IPS-15b (cell line): ENCODE results near the gene SLC9A4.

Experiments used
- H3K27me3 ChIP-seq: one replicate; pipeline ENCODE4 v1.6.1; 2013; ENCODE audit warnings: low read length; ENCODE audit not compliant: control insufficient read depth, insufficient read depth
- H3K36me3 ChIP-seq: one replicate; pipeline ENCODE4 v1.6.1; 2013; ENCODE audit warnings: low read length; ENCODE audit not compliant: control insufficient read depth, insufficient read depth
- H3K4me1 ChIP-seq: one replicate; pipeline ENCODE4 v1.6.1; 2013; ENCODE audit warnings: mild to moderate bottlenecking, low read length; ENCODE audit not compliant: control insufficient read depth, insufficient read depth
- H3K4me3 ChIP-seq: one replicate; pipeline ENCODE4 v1.5.1; 2013; ENCODE audit warnings: low read depth, low read length
- H3K9ac ChIP-seq: one replicate; pipeline ENCODE4 v1.6.1; 2013; ENCODE audit warnings: low read depth, mild to moderate bottlenecking, low read length
- H3K9me3 ChIP-seq: one replicate; pipeline ENCODE4 v1.6.1; 2013; ENCODE audit warnings: mild to moderate bottlenecking, low read length; ENCODE audit not compliant: control insufficient read depth, insufficient read depth

Gene SLC9A4

DNA sequence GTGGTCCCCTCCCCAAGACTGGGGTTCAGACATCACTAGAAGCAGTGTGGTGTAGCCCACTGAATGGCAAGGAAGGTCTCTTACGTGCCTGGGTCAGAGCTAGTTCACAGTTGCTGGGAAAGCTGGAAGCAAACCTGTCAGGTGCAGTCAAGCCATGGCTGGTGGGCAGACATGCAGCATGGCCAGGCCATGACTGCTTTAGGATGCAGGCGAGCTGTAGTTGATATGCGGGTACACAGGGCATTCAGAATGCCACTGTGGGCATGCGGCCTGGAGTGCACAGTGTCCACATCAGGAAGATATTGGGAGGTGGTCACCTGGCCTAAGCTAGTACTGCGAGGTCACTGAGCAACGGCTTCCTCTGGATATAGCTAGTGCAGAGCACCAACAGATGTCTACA is 11.8 kb upstream of the SLC9A4 start:
- Histone ChIP-seq H3K36me3 (no peaks in the 10 kb centered on the region), H3K4me3 (no peak overlapping the region), H3K4me1 (no peaks in the 10 kb centered on the region)

DNA sequence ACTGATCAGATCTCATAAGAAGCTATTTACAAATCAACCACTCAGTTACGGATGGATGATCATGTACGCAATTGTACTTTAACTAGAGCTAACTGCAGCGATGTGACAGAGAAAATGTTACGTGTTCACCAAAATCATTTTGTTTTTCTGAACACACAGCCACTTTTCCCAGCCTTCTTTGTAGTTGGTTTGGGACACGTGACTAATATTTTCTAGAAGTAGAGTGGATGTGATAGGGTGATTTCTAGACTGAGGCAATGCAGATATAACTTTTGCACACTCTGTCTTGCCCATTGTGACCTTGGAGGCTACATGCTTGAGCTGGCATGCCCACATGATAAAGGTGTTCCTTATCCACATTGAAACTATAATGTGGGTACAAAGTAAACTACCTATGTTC is 9.9 kb upstream of the SLC9A4 start:
- Histone ChIP-seq H3K4me3 (no peak overlapping the region), H3K27me3 (no peaks in the 10 kb centered on the region), H3K9me3 (no peaks in the 10 kb centered on the region), H3K36me3 (no peaks in the 10 kb centered on the region), H3K4me1 (no peaks in the 10 kb centered on the region), H3K9ac (no peak overlapping the region)

More for the DNA sequence above, 11.8 kb upstream of the SLC9A4 start:
- Histone ChIP-seq H3K27me3 (no peaks in the 10 kb centered on the region), H3K9ac (no peak overlapping the region), H3K9me3 (no peaks in the 10 kb centered on the region)

DNA sequence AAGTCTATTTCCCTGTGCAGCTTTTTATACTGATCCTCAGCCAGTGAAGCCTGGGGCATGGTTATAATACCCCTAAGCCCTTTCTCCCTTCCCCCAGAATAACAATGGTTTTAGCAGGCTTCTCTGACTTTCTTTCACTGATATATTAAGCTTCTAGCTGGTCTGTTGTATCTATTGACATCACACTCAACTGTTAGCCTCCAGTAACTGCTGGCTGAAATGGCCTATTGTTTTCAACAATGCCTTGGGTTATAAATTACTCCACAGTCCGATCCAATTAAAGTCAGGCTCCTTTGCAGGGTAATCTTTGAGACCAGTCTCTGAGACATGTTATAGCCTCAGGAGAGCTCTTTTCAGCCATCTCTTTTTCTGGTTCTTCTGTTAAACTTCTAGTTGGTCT is 2.9 kb upstream of the SLC9A4 start:
- H3K36me3 ChIP-seq, result no peaks in the 10 kb centered on the region
- H3K9me3 ChIP-seq, result no peaks in the 10 kb centered on the region
- no peak overlapping the region for H3K9ac ChIP-seq
- H3K4me3 ChIP-seq, result no peak overlapping the region
- H3K27me3 ChIP-seq, result no peaks in the 10 kb centered on the region
- no peaks in the 10 kb centered on the region for H3K4me1 ChIP-seq

DNA sequence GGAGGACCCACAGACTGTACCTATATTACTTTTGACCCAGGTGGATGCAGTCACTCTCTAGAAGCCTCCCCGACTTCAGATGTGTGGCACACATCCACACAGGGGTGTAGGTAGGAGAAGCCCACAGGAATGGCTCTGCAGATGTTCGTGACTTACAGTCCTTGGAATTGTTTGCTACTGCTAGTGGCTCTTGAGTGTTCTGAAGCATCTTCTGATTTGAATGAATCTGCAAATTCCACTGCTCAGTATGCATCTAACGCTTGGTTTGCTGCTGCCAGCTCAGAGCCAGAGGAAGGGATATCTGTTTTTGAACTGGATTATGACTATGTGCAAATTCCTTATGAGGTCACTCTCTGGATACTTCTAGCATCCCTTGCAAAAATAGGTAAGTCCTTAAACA is 605 bp downstream of the SLC9A4 start:
- Histone ChIP-seq H3K4me3 (no peak overlapping the region), H3K27me3 (no peaks in the 10 kb centered on the region), H3K4me1 (no peaks in the 10 kb centered on the region), H3K36me3 (no peaks in the 10 kb centered on the region), H3K9me3 (no peaks in the 10 kb centered on the region), H3K9ac (no peak overlapping the region)

DNA sequence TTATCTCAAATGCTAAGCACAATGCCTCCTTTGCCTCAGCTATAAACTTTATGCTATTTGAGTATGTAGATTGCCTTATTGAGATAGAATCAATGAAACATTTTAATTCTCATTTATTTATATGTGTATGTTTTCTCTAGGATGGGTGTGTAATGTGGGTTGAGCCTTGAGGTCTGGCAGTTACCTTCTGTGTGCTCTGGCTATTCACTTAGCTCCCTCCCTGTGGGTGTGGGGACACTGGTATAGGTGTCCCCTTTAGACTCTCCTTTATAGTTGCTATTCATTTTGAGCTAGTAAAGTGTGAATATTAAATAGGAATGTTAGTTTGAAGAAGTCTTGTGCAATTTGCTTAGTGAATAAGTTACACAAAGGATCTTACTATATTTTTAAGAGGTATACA is 1.8 kb downstream of the SLC9A4 start:
- no peaks in the 10 kb centered on the region for H3K36me3 ChIP-seq
- H3K4me1 ChIP-seq, result no peaks in the 10 kb centered on the region
- H3K9me3 ChIP-seq, result no peaks in the 10 kb centered on the region
- no peak overlapping the region for H3K4me3 ChIP-seq
- no peak overlapping the region for H3K9ac ChIP-seq
- no peaks in the 10 kb centered on the region for H3K27me3 ChIP-seq

DNA sequence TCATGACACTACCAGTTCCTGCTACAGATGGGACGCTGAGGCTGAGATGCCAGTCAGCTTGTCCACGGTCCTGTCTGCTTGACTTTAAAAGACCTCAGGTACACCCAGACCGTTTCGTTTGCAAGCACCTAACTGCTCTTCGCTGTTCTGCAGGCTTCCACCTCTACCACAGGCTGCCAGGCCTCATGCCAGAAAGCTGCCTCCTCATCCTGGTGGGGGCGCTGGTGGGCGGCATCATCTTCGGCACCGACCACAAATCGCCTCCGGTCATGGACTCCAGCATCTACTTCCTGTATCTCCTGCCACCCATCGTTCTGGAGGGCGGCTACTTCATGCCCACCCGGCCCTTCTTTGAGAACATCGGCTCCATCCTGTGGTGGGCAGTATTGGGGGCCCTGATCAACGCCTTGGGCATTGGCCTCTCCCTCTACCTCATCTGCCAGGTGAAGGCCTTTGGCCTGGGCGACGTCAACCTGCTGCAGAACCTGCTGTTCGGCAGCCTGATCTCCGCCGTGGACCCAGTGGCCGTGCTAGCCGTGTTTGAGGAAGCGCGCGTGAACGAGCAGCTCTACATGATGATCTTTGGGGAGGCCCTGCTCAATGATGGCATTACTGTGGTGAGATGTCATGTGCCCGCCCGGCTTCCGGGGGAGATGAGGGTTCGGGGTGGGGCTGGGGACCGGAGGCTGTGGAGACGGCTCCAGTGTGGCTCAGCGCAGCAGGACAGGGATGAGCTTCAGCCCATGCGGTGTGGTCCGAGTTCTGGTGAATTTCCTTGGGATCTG is 5.9 kb downstream of the SLC9A4 start:
- Histone ChIP-seq H3K4me3 (no peak overlapping the region), H3K27me3 (no peaks in the 10 kb centered on the region), H3K9ac (no peak overlapping the region), H3K36me3 (no peaks in the 10 kb centered on the region), H3K9me3 (no peaks in the 10 kb centered on the region), H3K4me1 (no peaks in the 10 kb centered on the region)

DNA sequence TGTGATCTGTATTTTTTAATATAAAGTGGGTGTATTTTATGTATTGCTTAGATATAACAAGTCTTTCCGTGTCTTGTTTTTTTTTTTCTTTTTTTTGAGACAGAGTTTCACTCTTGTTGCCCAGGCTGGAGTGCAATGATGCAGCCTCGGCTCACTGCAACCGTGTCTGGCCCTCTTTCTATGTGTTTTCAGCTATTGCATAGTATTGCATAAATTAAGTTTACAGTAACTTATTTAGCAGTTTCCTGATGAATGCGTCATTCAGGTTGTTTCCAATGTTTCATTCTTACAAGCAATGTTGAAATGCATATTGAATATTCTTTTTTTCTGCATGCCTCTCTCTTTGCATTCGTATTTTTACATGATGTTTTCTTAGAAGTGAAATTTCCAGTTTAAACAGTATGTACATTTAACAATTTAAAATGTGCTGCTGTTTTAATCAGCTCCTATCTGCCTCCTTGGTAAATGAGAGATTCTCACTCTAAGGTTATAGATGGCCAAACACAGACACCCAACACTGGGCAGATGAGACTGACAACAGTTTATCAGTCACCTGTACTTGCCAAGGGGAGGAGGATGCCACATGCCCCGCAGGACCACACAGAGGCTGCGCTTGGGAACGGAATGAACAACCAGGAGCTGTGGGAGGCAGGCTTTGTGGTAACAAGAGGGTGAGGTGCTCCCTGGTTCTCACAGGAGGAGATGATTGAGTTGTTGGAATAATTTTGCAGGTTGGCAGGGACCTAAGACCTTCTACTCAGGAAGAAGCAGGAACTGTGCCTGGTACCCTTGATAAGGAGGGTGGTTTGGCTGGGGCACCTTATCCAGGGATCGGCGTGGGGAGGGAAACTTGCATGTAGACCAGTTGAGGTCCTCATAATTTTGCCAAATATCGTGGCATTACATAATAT is 7.5 kb downstream of the SLC9A4 start:
- Histone ChIP-seq H3K36me3 (no peaks in the 10 kb centered on the region), H3K4me1 (no peaks in the 10 kb centered on the region), H3K27me3 (no peaks in the 10 kb centered on the region), H3K9me3 (no peaks in the 10 kb centered on the region), H3K4me3 (no peak overlapping the region), H3K9ac (no peak overlapping the region)

DNA sequence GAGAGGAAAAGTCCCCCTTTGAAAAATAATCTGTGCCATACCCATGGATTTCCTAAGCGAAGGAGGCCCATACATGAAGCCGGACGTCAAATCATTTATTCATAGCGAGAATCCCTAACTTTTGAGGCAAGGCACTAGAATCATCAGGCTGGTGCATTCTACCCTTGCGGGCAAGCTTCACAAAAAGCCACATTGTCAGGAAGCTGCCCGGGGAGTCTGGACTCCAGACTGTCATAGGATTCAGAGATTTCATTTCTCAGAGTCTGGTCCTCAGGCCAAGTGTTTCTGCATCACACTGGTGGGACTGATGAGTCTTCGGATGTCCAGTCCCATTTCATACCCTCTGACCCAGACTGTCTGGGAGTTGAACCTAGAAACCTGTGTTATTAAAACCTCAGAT is 8.9 kb downstream of the SLC9A4 start:
- Histone ChIP-seq H3K4me3 (no peak overlapping the region), H3K4me1 (no peaks in the 10 kb centered on the region), H3K9me3 (no peaks in the 10 kb centered on the region), H3K27me3 (no peaks in the 10 kb centered on the region), H3K9ac (no peak overlapping the region), H3K36me3 (no peaks in the 10 kb centered on the region)

DNA sequence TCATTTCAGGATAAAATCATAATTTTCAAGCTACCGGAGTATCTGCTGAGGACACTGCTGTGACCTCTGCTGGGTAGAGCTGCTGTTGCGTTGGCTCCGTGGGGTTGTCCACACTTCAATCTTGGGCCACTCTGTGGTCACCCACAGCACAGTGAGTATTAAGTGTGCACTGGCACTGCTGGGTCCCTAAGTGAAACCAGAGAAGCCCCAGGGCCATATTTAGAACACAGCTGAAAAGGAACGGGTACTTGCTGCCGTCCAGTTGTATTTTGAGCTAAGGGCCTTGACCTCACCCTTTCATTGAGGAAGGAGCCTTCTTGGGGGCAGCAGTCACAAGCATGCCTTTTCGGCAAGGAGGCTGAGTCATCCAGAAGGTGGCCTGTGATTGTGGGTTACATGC is 10.1 kb downstream of the SLC9A4 start:
- H3K4me3 ChIP-seq, result no peak overlapping the region
- no peaks in the 10 kb centered on the region for H3K9me3 ChIP-seq
- no peak overlapping the region for H3K9ac ChIP-seq
- no peaks in the 10 kb centered on the region for H3K36me3 ChIP-seq
- H3K27me3 ChIP-seq, result no peaks in the 10 kb centered on the region
- no peaks in the 10 kb centered on the region for H3K4me1 ChIP-seq

DNA sequence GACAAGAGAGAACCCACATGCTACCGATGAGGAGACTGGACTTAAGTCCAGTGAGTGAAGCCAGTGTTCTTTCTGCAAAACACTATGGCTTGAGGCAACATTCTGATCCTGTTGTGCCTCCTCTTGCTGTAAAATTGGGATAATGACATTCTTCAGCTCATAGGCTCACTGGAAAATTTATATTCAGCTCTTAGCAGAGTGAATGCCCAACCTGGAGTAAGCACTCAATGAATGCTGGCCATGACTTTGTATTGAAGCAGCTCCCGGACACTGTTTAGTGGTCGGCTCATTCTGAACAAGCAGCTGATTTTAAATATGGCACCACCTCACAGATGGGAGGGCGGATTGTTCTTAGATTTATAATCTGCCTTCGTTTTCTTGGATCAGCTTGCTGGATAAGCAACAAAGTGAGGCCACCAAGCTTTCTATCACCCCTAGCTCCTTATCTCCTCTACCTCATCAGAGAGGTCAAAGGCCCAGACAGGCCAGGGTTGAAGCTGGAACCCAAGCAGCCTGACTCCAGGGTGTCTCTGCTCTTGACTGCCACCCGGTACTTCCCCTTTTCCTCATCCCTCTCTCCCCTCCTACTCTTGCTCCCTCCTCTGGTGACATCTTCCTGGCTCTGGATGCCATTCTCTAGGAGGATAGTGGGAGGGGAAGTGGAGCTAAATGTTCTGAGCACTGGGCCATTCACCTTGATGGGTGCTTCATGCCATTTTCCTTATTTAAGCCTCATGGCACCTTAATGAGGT is 11.5 kb downstream of the SLC9A4 start:
- no peaks in the 10 kb centered on the region for H3K27me3 ChIP-seq
- H3K4me3 ChIP-seq, result no peak overlapping the region
- no peaks in the 10 kb centered on the region for H3K36me3 ChIP-seq
- no peak overlapping the region for H3K9ac ChIP-seq
- H3K9me3 ChIP-seq, result no peaks in the 10 kb centered on the region
- H3K4me1 ChIP-seq, result peaks cover 2% of the 10 kb centered on the region

DNA sequence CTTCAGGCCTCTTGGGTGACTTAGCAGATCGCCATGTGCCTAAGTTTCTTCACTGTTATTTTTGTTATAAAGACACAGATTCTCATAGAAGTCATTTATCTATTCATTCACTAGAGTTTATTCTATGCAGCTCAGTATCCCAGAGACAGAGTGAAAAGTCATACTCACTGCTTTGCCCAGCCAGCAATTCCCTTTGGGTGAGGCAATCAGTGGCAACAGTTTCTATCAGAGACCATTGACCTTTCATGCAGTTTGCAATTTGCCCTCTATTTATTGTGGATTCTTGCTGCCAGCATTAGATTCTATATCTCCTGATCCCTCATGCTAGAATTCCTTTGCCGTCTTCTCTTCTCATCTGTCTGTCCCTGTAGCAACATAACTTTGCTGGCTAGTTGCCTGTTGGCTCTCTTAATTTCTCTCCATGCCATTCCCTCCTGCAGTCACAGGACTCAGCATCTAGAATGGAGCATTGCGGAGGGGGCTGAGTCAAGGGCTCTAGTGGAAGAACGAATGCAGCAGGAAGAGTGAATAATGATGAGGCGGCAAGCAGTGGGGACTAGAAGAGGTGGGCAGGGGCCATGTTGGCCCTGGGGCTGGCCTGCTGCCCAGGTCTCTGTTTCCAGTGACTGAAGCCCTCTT is 12.2 kb downstream of the SLC9A4 start:
- Histone ChIP-seq H3K27me3 (no peaks in the 10 kb centered on the region), H3K4me3 (no peak overlapping the region)

More for the DNA sequence above, 12.2 kb downstream of the SLC9A4 start:
- no peak overlapping the region for H3K9ac ChIP-seq
- peaks cover 8% of the 10 kb centered on the region for H3K4me1 ChIP-seq
- H3K9me3 ChIP-seq, result no peaks in the 10 kb centered on the region
- H3K36me3 ChIP-seq, result no peaks in the 10 kb centered on the region
